ENCODE data around the gene IFT122.
"Not testable (repeated sequence)": the region's sequence is repeated elsewhere in the genome, so short reads cannot be mapped to it uniquely, and the experiment has no call there.

IFT122 gene, protein sequence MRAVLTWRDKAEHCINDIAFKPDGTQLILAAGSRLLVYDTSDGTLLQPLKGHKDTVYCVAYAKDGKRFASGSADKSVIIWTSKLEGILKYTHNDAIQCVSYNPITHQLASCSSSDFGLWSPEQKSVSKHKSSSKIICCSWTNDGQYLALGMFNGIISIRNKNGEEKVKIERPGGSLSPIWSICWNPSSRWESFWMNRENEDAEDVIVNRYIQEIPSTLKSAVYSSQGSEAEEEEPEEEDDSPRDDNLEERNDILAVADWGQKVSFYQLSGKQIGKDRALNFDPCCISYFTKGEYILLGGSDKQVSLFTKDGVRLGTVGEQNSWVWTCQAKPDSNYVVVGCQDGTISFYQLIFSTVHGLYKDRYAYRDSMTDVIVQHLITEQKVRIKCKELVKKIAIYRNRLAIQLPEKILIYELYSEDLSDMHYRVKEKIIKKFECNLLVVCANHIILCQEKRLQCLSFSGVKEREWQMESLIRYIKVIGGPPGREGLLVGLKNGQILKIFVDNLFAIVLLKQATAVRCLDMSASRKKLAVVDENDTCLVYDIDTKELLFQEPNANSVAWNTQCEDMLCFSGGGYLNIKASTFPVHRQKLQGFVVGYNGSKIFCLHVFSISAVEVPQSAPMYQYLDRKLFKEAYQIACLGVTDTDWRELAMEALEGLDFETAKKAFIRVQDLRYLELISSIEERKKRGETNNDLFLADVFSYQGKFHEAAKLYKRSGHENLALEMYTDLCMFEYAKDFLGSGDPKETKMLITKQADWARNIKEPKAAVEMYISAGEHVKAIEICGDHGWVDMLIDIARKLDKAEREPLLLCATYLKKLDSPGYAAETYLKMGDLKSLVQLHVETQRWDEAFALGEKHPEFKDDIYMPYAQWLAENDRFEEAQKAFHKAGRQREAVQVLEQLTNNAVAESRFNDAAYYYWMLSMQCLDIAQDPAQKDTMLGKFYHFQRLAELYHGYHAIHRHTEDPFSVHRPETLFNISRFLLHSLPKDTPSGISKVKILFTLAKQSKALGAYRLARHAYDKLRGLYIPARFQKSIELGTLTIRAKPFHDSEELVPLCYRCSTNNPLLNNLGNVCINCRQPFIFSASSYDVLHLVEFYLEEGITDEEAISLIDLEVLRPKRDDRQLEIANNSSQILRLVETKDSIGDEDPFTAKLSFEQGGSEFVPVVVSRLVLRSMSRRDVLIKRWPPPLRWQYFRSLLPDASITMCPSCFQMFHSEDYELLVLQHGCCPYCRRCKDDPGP

DNA sequence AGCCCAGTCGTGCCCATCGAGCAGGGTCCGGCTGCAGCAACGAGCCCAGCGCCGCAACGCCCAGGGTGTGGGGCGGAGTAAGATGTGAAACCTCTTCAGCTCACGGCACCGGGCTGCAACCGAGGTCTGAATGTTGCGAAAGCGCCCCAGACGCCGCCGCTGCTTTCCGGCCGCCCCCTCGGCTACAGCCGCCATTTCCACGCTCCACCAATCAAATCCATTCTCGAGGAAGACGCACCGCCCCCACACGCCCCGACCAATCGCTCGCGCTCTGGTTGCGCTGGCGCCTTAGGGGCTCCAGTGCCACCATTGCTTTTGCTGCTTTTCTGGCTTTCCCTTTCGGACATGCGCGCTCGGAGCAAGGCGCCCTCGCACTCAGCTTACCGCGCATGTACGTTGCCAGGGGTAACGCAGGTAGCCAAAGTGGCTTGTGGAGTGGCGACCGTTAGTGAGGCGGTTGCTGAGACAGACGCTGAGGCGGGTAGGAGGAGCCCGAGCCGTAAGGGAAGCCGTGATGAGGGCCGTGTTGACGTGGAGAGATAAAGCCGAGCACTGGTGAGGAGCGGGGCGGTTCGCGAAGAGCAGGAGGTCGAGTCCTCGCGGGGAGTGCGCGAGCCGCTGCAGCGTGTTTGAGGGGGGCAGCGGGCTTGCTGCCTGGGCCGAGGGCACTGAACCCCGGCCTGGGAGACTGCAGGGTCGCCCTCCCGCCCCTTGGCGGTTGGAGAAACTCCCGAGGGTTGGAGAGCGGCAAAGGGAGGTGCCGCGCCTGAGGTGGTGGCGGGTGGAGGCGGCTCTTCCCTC, at the start of gene IFT122, which contains the start of gene MBD4:
TSS of gene IFT122 (plus strand) at position 408 of the 801 bp plus-strand sequence. CDS start at position 515, 107 bp downstream.
TSS of gene MBD4 (minus strand) at position 132 of the 801 bp plus-strand sequence. CDS start at position 17, 115 bp downstream.
- TF ChIP-seq, protein P1, sequence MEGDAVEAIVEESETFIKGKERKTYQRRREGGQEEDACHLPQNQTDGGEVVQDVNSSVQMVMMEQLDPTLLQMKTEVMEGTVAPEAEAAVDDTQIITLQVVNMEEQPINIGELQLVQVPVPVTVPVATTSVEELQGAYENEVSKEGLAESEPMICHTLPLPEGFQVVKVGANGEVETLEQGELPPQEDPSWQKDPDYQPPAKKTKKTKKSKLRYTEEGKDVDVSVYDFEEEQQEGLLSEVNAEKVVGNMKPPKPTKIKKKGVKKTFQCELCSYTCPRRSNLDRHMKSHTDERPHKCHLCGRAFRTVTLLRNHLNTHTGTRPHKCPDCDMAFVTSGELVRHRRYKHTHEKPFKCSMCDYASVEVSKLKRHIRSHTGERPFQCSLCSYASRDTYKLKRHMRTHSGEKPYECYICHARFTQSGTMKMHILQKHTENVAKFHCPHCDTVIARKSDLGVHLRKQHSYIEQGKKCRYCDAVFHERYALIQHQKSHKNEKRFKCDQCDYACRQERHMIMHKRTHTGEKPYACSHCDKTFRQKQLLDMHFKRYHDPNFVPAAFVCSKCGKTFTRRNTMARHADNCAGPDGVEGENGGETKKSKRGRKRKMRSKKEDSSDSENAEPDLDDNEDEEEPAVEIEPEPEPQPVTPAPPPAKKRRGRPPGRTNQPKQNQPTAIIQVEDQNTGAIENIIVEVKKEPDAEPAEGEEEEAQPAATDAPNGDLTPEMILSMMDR (conservative IDR thresholded peaks at IDR 0.05), result no peak
- H3K27ac ChIP-seq, result peak within 1 kb of the TSS; percentile 87

DNA sequence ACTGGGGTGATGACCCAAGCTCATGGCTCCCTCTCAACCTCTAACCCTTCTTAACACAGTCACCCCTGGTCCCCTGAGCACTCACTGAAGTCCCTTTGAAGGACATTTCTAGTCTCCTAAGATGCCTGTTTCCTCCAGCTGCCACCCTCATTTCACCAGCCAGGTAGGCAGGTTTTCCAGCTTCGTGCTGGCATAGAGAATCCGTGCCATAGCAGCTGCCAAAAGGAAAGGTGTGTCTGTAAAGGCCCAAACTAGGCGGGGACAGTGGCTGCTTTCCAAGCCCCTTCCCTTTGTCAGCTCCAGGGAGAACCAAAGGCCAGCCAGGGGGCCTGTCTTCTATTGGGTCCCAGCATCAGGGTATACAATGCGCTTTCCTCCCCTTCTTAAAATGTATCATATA, 48.4 kb upstream of the IFT122 start:
- not testable (repeated sequence) for H3K27ac ChIP-seq

DNA sequence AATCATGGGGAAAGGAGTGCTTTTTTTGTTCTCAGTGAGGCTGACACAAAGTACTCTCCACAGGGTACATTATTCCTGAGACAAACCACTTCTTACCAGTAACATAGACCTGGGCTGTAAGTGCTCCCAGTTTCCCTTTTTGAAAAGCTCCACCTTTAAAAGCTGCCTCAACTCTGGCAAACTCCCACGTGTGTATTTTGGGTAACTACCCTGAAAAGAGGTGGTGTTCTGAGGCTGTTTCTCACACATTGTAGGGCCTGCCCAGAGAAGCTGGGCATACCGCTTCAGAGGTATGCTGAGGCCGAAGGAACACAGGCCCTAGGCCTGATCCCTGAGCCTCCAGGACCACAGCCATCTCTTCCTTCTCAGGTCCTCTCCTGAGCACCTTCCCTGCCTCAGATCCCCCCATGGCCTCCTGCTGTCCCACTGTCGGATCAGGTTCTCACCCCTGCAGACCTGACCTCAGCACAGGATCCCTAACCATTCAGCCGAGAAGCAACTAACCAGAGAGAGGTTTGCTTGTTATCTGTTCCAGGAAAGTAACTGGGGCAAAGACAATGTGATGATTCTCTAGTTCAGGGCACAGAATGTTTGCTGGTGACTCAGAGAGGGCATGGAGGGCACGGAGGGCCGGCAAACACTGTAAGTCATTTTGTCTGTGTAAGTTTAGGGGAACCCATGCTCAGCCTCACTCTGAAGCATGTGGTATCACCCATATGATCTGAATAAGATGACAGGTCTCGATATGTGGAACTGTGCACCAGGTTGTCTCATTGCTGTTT, 47.7 kb upstream of the IFT122 start:
- H3K27ac ChIP-seq, result not testable (repeated sequence)

DNA sequence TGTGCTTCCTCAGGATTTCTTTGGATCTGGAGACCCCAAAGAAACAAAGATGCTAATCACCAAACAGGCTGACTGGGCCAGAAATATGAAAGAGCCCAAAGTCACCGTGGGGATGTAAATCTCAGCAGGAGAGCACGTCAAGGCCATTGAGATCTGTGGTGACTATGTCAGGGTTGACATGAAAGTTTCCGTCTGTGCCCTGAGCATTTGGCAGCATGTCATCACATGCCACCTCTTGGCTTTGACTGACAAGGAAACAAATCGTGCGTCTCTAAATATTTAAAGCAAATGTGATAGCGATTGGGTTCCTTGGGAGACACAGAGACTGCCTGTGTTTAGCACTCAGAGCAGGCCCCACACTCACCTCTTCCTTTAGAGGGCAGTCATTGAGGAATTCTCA, 46.8 kb upstream of the IFT122 start:
- TF ChIP-seq, protein P1 (conservative IDR thresholded peaks at IDR 0.05), result no peak
- H3K27ac ChIP-seq, result no peak overlapping the region

DNA sequence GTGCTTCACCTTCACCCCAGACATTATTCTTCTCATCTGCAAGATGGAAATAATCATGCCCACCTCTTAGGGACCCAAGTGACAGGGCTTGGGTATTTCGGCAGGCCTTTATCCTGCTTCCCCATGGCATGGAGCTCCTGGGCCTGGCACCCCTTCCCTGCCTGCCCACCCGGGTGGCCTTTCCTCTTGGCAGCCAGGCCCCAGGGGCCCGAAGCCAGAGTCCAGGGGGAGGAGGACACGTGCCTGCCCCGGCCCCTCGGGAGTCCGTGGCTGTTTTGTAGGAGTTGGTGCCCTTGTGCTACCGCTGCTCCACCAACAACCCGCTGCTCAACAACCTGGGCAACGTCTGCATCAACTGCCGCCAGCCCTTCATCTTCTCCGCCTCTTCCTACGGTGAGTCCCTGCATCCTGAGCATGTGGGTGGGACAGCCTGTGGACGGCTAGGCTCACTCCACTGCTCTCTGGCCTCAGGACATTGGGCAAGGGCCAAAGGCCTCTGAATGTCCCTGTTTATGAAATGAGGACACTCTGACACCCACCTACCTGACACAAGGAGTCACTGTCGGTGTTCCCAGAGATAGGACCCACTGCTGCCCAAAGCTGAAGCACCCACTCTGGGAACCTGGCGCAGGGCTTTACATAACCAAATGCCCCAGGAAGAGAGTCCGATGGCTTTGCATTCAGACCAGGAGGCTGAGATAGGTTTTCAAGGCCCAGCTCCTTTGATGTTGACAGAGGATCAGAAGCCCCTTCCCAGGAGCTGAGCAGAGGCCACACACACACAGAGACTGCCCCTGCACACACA, 46.1 kb upstream of the IFT122 start:
- H3K27ac ChIP-seq, result not testable (repeated sequence)

DNA sequence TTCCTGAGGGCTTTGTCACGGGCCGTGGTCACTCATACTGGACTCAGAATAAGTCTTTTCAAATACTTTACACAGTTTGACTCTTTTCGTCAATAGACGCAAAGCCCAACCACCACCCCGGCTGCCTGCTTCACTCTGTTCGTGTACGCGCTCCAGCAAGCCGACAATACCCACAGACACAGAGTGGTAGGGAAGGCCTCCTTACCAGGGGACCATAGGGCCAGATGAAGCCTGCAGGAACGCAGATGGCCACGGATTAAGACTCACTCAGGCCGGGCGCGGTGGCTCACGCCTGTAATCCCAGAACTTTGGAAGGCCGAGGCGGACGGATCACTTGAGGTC, 41.2 kb upstream of the IFT122 start:
- peak overlapping the region; percentile 84 for H3K27ac ChIP-seq
- TF ChIP-seq, protein P1 (conservative IDR thresholded peaks at IDR 0.05), result no peak

DNA sequence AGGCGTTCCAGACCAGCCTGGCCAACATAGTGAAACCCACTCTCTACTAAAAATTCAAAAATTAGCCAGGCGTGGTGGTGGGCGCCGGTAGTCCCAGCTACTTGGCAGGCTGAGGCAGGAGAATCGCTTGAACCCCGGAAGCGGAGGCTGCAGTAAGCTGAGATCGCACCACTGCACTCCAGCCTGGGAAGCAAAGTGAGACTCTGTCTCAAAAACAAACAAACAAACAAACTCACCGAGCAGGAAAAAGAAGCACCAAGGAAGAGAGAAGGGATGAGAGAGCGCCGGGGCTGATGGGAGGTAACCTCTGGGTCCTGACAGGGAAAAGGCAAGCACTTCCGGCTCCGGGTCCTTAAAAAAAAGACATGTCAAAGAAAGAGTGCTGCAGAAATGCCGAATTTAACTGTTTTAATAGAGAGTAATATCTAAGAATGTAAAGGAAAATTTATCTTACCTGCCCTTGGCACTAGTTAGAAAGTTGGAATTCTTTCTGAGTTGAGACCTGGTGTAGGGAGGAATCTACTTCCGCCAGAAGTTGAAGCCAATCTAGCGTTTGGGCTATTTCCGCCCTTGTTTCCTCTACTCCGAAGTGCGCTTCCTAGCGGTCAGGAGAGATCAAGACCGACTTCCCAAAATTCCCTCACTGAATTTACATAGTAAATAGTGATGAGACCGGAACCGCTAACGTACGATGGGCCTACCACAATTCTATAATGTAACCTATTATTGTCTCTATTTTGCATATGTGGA, 40.7 kb upstream of the IFT122 start:
- TF ChIP-seq, protein P1 (conservative IDR thresholded peaks at IDR 0.05), result peak; percentile 89
- peak overlapping the region; percentile 84 for H3K27ac ChIP-seq

Data from VCaP (cell line).